CD4-positive, CD25-positive, alpha-beta regulatory T cell (primary cell): ENCODE measurements around the gene AMELY. TPM values are rescaled to one million over a fixed set of nuclear protein-coding genes. Genes with fewer than 3 reads are reported as not detected.

ENCODE experiments used
- ATAC-seq, 2 donors: fragments of 150-1000 bp; cut with Tn5 transposase; one replicate each; pipeline ENCODE4 v1.10.0; 2021; ENCODE audit warnings: low read depth in 2 of 2, moderate number of reproducible peaks in 2 of 2, moderate library complexity in 1 of 2
- DNase-seq, 3 donors: peaks; one replicate each; pipeline versions ENCODE4 v3.0.0 to v3.0.0-alpha.2; 2012 to 2022; ENCODE audit warnings: mixed read lengths in 1 of 3
- H3K27ac ChIP-seq: one replicate; pipeline ENCODE4 v1.7.0; 2013; ENCODE audit warnings: mild to moderate bottlenecking, low read length; ENCODE audit not compliant: insufficient read depth, poor library complexity, severe bottlenecking
- H3K27me3 ChIP-seq: one replicate; pipeline ENCODE4 v1.7.0; 2013; ENCODE audit warnings: low read length; ENCODE audit not compliant: control insufficient read depth, insufficient read depth
- H3K36me3 ChIP-seq: one replicate; pipeline ENCODE4 v1.7.0; 2013; ENCODE audit warnings: mild to moderate bottlenecking, low read length, moderate library complexity; ENCODE audit not compliant: control insufficient read depth, insufficient read depth
- H3K4me1 ChIP-seq: 2 replicates; pipeline ENCODE4 v1.7.0; 2013; ENCODE audit warnings: mild to moderate bottlenecking, low read length; ENCODE audit not compliant: insufficient read depth, control insufficient read depth, poor library complexity, severe bottlenecking
- H3K4me3 ChIP-seq: one replicate; pipeline ENCODE4 v1.7.0; 2013; ENCODE audit warnings: low read depth, mild to moderate bottlenecking, low read length, moderate library complexity
- H3K9me3 ChIP-seq, 2 experiments: 1 replicate in 1 of 2; 2 replicates in 1 of 2; pipeline ENCODE4 v1.7.0; 2013; ENCODE audit warnings: low read length in 2 of 2, mild to moderate bottlenecking in 1 of 2, moderate library complexity in 1 of 2; ENCODE audit not compliant: control insufficient read depth in 2 of 2
- H3K27ac Mint-ChIP-seq, 3 donors: one replicate each; pipeline ENCODE4 v1.8.0; 2020 to 2022; ENCODE audit warnings: mild to moderate bottlenecking in 3 of 3, mixed read lengths in 3 of 3, moderate library complexity in 2 of 3
- H3K27me3 Mint-ChIP-seq: one replicate; pipeline ENCODE4 v1.8.0; 2022; ENCODE audit warnings: mild to moderate bottlenecking, mixed read lengths
- H3K36me3 Mint-ChIP-seq: one replicate; pipeline ENCODE4 v1.8.0; 2020; ENCODE audit warnings: mixed read lengths
- H3K4me1 Mint-ChIP-seq, 4 donors: one replicate each; pipeline ENCODE4 v1.8.0; 2020 to 2022; ENCODE audit warnings: mixed read lengths in 4 of 4, mild to moderate bottlenecking in 1 of 4
- H3K4me3 Mint-ChIP-seq, 4 donors: one replicate each; pipeline ENCODE4 v1.8.0; 2020 to 2022; ENCODE audit warnings: mild to moderate bottlenecking in 4 of 4, mixed read lengths in 4 of 4, moderate library complexity in 3 of 4
- H3K9me3 Mint-ChIP-seq, 7 donors: one replicate each; pipeline ENCODE4 v1.8.0; 2020 to 2022; ENCODE audit warnings: mixed read lengths in 7 of 7, mild to moderate bottlenecking in 3 of 7, moderate library complexity in 2 of 7
- polyA plus RNA-seq, 4 donors: library from polyadenylated mRNA; unstranded; fragments of 300-500 nt; fragmentation: Illumina TruSeq; gene quantifications; one replicate each; pipeline ENCODE4 v1.2.3, GENCODE V29; 2021
- total RNA-seq: library from RNA; stranded (reverse); gene quantifications from one replicate; pipeline ENCODE4 v1.2.3, GENCODE V29; 2022

AMELY gene, protein sequence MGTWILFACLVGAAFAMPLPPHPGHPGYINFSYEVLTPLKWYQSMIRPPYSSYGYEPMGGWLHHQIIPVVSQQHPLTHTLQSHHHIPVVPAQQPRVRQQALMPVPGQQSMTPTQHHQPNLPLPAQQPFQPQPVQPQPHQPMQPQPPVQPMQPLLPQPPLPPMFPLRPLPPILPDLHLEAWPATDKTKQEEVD
- not detected for total RNA-seq
- not detected for polyA plus RNA-seq

DNA sequence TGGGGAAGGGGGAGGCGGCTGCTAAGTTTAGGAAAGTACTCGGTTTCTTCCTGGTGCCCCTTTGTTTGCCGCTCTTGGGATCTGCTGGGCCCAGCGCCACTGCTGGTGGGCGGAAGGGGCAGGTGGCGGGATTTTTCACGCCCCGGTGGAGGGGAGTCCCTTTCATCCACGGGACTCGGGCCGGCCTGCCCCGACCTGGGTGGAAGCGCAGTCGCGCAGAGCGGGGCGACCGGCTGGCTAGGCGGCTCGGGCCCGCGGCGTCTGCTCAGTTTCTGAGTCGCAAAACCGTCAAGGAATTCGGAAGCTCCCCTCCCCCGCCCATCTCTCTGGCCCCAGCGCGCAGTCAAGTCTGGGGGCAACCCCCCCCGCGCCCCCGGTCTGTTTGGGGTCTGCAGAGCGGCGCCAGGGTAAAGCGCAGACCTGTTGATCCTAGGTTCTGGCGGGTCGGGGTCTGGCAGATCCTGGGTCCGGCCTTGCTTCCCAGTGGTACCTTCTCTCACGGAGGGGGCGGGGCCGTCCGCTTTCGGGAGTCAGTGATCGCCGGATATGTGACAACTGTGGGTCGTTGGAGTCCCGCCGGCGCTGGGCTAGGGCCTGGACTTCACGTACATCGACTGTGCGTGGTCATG, at the start of gene AMELY:
Gene AMELY, minus strand, starts transcription at position 500 of the 629 bp plus-strand sequence. CDS start 39,144 bp downstream, outside the sequence.
- H3K9me3 Mint-ChIP-seq, result no peaks in the 10 kb centered on the region
- no peak within 1 kb of the TSS for H3K4me3 ChIP-seq
- no peaks in the 10 kb centered on the region for H3K27me3 ChIP-seq
- ATAC-seq (no peak), DNase-seq (no peak)
- H3K9me3 ChIP-seq, result no peaks in the 10 kb centered on the region
- no peaks in the 10 kb centered on the region for H3K36me3 Mint-ChIP-seq
- H3K27me3 Mint-ChIP-seq, result peaks cover 24% of the 10 kb centered on the region
- H3K4me1 ChIP-seq, result no peaks in the 10 kb centered on the region
- no peak within 1 kb of the TSS for H3K27ac ChIP-seq
- no peak within 1 kb of the TSS for H3K4me3 Mint-ChIP-seq
- H3K36me3 ChIP-seq, result no peaks in the 10 kb centered on the region
- H3K4me1 Mint-ChIP-seq, result no peaks in the 10 kb centered on the region
- no peak within 1 kb of the TSS for H3K27ac Mint-ChIP-seq

DNA sequence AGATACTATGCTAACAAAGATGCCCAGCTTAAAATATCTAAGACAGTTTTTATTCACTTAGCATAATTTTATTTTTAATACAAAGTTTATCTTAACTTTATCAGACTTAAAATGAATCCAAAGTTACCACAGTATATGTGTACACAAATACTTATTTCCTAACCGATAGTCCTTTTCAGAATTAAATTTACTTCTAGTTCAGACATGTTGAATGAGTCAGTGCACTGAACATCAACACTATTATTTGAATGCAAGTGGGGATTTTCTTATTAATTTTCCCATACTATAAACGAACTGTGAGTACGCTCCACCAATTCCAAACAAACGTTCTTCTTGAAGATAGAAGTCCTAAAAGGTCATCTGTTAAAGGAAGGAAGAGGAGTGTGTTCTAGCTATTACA, 38.4 kb upstream of the AMELY start:
- ATAC-seq, result no peak

DNA sequence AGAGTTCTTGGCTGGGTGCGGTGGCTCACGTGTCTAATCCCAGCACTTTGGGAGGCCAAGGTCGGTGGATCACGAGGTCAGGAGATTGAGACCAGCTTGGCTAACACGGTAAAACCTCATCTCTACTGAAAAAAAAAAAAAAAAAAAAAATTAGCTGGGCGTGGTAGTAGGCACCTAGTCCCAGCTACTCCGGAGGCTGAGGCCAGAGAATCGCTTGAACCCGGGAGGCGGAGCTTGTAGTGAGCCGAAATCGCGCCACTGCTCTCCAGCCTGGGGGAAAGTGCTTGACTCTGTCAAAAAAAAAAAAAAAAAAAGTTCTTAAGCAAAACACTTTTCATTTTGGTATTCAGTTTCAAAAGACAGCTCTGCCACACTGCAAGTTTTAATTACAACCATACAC, 36.8 kb upstream of the AMELY start:
- H3K4me1 ChIP-seq, result no peaks in the 10 kb centered on the region
- H3K27me3 ChIP-seq, result no peaks in the 10 kb centered on the region
- H3K4me3 ChIP-seq, result no peak overlapping the region
- Mint-ChIP-seq H3K4me3 (no peak overlapping the region), H3K9me3 (no peaks in the 10 kb centered on the region), H3K27ac (no peak overlapping the region), H3K36me3 (no peaks in the 10 kb centered on the region), H3K27me3 (no peaks in the 10 kb centered on the region), H3K4me1 (no peaks in the 10 kb centered on the region)
- DNase-seq, result no peak
- H3K36me3 ChIP-seq, result no peaks in the 10 kb centered on the region
- no peak for ATAC-seq
- no peak overlapping the region for H3K27ac ChIP-seq
- no peaks in the 10 kb centered on the region for H3K9me3 ChIP-seq

More for the DNA sequence above, 38.4 kb upstream of the AMELY start:
- DNase-seq, result no peak
- no peak overlapping the region for H3K27ac ChIP-seq
- Mint-ChIP-seq H3K36me3 (no peaks in the 10 kb centered on the region), H3K9me3 (no peaks in the 10 kb centered on the region), H3K27ac (no peak overlapping the region), H3K4me3 (no peak overlapping the region), H3K4me1 (no peaks in the 10 kb centered on the region), H3K27me3 (no peaks in the 10 kb centered on the region)
- no peaks in the 10 kb centered on the region for H3K27me3 ChIP-seq
- no peaks in the 10 kb centered on the region for H3K9me3 ChIP-seq
- H3K4me1 ChIP-seq, result no peaks in the 10 kb centered on the region
- no peaks in the 10 kb centered on the region for H3K36me3 ChIP-seq
- H3K4me3 ChIP-seq, result no peak overlapping the region

DNA sequence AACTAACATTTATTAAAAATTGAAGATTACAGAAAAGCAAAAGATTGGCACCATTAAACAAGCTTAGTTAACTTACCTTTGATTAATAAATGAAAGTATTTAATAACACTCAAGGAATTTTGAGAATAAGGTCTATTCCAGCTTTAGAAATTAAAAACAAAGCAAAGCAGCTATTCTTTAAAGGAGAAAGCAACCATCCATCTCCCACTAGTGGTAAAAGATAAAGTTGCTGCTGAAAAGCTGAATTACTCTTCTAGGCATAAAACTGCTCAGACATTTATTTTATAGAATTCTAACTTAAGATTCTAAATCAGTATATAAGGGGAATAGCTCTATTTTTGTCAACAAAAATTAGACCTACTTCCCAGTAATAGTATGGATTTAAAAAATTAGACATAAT, 36.1 kb upstream of the AMELY start:
- no peaks in the 10 kb centered on the region for H3K4me1 Mint-ChIP-seq
- no peaks in the 10 kb centered on the region for H3K36me3 ChIP-seq
- no peaks in the 10 kb centered on the region for H3K9me3 ChIP-seq
- no peak overlapping the region for H3K4me3 Mint-ChIP-seq
- ATAC-seq (no peak), DNase-seq (no peak)
- H3K27ac ChIP-seq, result no peak overlapping the region
- H3K4me3 ChIP-seq, result no peak overlapping the region
- H3K27ac Mint-ChIP-seq, result no peak overlapping the region
- H3K27me3 ChIP-seq, result no peaks in the 10 kb centered on the region
- H3K9me3 Mint-ChIP-seq, result no peaks in the 10 kb centered on the region
- H3K4me1 ChIP-seq, result no peaks in the 10 kb centered on the region
- no peaks in the 10 kb centered on the region for H3K36me3 Mint-ChIP-seq
- H3K27me3 Mint-ChIP-seq, result no peaks in the 10 kb centered on the region

DNA sequence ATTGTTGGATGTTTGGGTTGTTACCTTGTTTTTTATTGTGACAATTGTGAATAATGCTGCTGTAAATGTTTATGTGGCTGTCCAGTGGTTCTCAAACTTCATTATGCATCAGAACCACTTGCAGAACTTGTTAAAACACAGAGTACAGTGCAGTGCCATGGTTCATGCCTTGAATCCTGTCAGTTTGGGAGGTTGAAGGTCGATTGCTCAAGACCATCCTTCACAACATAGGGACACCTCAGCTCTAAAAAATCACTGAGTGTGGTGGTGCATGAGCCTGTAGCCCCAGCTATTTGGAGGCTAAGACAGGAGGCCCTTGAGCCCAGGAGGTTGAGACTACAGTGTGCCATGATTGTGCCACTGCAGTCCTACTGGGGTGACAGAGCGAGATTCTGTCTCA, 23.9 kb upstream of the AMELY start:
- no peaks in the 10 kb centered on the region for H3K36me3 Mint-ChIP-seq
- no peak overlapping the region for H3K27ac Mint-ChIP-seq
- no peaks in the 10 kb centered on the region for H3K27me3 Mint-ChIP-seq

DNA sequence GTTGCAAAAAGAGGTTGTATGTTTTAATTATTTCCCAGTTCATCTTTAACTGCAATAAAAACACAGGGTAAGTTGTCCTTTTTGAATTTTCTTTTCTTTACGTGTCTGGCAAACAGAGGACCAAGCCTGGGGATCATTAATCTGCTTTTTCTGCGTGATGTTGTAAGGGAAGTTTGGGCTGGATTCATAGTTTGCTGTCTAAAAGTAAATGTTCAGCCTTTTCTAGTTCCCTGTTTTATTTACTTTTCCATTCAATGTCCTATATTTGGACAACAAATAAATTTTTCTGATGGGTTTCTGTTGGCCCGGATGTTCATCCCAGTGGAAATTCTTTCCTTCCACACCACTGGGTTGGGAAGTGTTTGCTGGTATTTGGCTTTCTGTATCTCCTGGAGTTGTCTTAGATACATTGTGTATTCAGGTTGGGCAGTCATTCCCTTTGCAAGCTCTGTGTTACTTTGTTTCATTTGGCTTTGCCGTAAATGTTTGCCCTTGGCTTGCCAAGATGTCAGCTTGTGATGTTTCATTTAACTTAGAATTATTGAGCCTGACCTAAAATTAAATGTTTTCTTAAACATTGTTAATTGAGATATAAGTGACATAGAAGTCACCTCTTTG, 20.3 kb upstream of the AMELY start:
- H3K27me3 Mint-ChIP-seq, result no peaks in the 10 kb centered on the region

More for the DNA sequence above, 23.9 kb upstream of the AMELY start:
- Histone ChIP-seq H3K36me3 (no peaks in the 10 kb centered on the region), H3K4me1 (no peaks in the 10 kb centered on the region), H3K4me3 (no peak overlapping the region), H3K27me3 (no peaks in the 10 kb centered on the region), H3K9me3 (no peaks in the 10 kb centered on the region), H3K27ac (no peak overlapping the region)
- ATAC-seq (no peak), DNase-seq (no peak)
- H3K4me1 Mint-ChIP-seq, result no peaks in the 10 kb centered on the region
- no peak overlapping the region for H3K4me3 Mint-ChIP-seq
- H3K9me3 Mint-ChIP-seq, result no peaks in the 10 kb centered on the region

DNA sequence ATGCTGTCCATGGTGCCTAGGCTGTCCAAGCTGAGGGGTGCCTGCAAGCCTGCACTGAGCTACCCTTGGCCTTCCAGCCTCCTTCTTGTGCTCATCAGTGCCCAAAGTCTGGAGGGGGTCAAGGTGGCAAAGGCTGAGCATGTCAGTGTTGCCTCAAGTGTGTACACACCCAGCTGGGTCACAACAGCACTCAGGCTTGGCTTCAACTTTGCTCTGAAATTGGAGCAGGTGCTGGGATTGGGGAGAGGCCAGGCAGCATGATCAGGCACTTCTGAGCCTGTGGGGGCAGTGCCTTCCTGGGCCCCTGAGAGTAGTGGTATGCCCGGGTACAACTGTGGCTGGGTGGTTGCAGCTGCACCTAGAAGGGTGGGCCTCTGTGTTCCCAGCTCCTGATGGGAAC, 17.7 kb upstream of the AMELY start:
- no peaks in the 10 kb centered on the region for H3K9me3 Mint-ChIP-seq
- no peak for ATAC-seq
- no peak overlapping the region for H3K4me3 Mint-ChIP-seq

More for the DNA sequence above, 20.3 kb upstream of the AMELY start:
- DNase-seq (no peak), ATAC-seq (no peak)
- Mint-ChIP-seq H3K4me1 (no peaks in the 10 kb centered on the region), H3K4me3 (no peak overlapping the region), H3K27ac (no peak overlapping the region), H3K36me3 (no peaks in the 10 kb centered on the region), H3K9me3 (no peaks in the 10 kb centered on the region)
- Histone ChIP-seq H3K27me3 (no peaks in the 10 kb centered on the region), H3K36me3 (no peaks in the 10 kb centered on the region), H3K4me1 (no peaks in the 10 kb centered on the region), H3K27ac (no peak overlapping the region), H3K4me3 (no peak overlapping the region), H3K9me3 (no peaks in the 10 kb centered on the region)

DNA sequence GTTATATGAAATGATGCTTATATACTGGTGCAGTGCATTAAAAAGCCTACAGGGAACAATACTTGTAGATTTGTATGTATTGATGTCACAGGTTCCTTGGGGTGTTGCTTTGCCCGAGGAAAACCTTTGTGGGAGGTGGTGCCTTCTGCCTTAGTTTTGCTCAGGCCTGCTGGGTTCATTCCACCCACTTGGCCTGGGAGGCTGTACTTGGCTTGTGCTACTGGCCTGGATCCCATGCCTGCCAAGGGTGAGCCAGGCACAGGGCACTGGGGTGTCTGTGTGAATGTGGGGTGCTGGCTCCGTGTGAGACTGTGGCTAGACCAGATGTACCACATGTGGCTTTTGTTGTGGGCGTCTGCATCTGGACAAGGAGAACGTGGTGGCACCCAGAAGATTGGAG, 16.7 kb upstream of the AMELY start:
- Mint-ChIP-seq H3K4me3 (no peak overlapping the region), H3K9me3 (no peaks in the 10 kb centered on the region), H3K27ac (no peak overlapping the region), H3K4me1 (no peaks in the 10 kb centered on the region), H3K36me3 (no peaks in the 10 kb centered on the region), H3K27me3 (no peaks in the 10 kb centered on the region)
- Histone ChIP-seq H3K9me3 (no peaks in the 10 kb centered on the region), H3K4me1 (no peaks in the 10 kb centered on the region), H3K4me3 (no peak overlapping the region), H3K27ac (no peak overlapping the region), H3K27me3 (no peaks in the 10 kb centered on the region), H3K36me3 (no peaks in the 10 kb centered on the region)
- DNase-seq (no peak), ATAC-seq (no peak)

More for the DNA sequence above, 17.7 kb upstream of the AMELY start:
- no peaks in the 10 kb centered on the region for H3K36me3 Mint-ChIP-seq
- H3K27ac Mint-ChIP-seq, result no peak overlapping the region
- Histone ChIP-seq H3K27ac (no peak overlapping the region), H3K4me3 (no peak overlapping the region), H3K4me1 (no peaks in the 10 kb centered on the region), H3K36me3 (no peaks in the 10 kb centered on the region), H3K27me3 (no peaks in the 10 kb centered on the region), H3K9me3 (no peaks in the 10 kb centered on the region)
- H3K4me1 Mint-ChIP-seq, result no peaks in the 10 kb centered on the region
- no peak for DNase-seq
- no peaks in the 10 kb centered on the region for H3K27me3 Mint-ChIP-seq
